B cell (primary cell): ENCODE data around the gene MYO1E. TPM values are rescaled to one million over a fixed set of nuclear protein-coding genes. Genes with fewer than 3 reads are reported as not detected.

Experiments
- ATAC-seq: fragments of 200-7000 bp; cut with Tn5 transposase; one replicate; pipeline ENCODE4 v1.10.0; 2021; ENCODE audit warnings: low read depth, mild to moderate bottlenecking, moderate number of reproducible peaks, moderate library complexity
- CTCF ChIA-PET: fragments of 350-600 bp; sonication (Branson Sonifier 250); formaldehyde crosslinking; loops from one replicate; lab custom pipeline; 2021; ENCODE audit warnings: antibody characterized with exemption, inconsistent platforms; lab: Charles Lee
- POLR2A ChIA-PET: fragments of 350-600 bp; sonication (Branson Sonifier 250); formaldehyde crosslinking; loops from one replicate; lab custom pipeline; 2021; ENCODE audit warnings: antibody characterized with exemption; lab: Charles Lee
- DNase-seq: peaks from one replicate; pipeline ENCODE4 v3.0.0; 2013
- H2AFZ ChIP-seq: 2 replicates; pipeline ENCODE4 v1.6.1; 2012; ENCODE audit warnings: mild to moderate bottlenecking, low read depth, low read length; ENCODE audit not compliant: insufficient read depth, poor library complexity, severe bottlenecking
- H3K27ac ChIP-seq, 2 donors: 1 replicate in 1 of 2; 2 replicates in 1 of 2; pipeline ENCODE4 v1.5.1; 2012 to 2013; ENCODE audit warnings: low read length in 2 of 2, mild to moderate bottlenecking in 2 of 2, moderate library complexity in 1 of 2
- H3K27me3 ChIP-seq, 4 experiments: fragments of 200-600 bp in 1 of 4; sonication (generic) in 1 of 4; replicated peaks in 1 of 4; 1 replicate in 2 of 4; 2 replicates in 2 of 4; pipeline versions ENCODE4 v1.6.1 to v1.7.0; 2013 to 2016; ENCODE audit warnings: low read length in 3 of 4, mild to moderate bottlenecking in 2 of 4, mixed read lengths in 1 of 4, moderate library complexity in 1 of 4; ENCODE audit not compliant: insufficient read depth in 4 of 4, control insufficient read depth in 3 of 4; ENCODE audit errors: control extremely low read depth in 1 of 4
- H3K36me3 ChIP-seq, 2 experiments: replicated peaks in 1 of 2; 1 replicate in 1 of 2; 2 replicates in 1 of 2; pipeline versions ENCODE4 v1.6.1 to v1.7.1; 2013; ENCODE audit warnings: low read length in 1 of 2; ENCODE audit not compliant: insufficient read depth in 2 of 2, control insufficient read depth in 1 of 2; ENCODE audit errors: control extremely low read depth in 1 of 2, extremely low read depth in 1 of 2
- H3K4me1 ChIP-seq, 2 donors: fragments of 200-600 bp in 1 of 2; sonication (generic) in 1 of 2; 1 replicate in 1 of 2; 2 replicates in 1 of 2; pipeline versions ENCODE4 v1.5.1 to v1.6.1; 2013 to 2017; ENCODE audit warnings: low read length in 2 of 2; ENCODE audit not compliant: control insufficient read depth in 2 of 2, insufficient read depth in 2 of 2
- H3K4me2 ChIP-seq: replicated peaks from 2 replicates; pipeline ENCODE3; 2012; ENCODE audit warnings: mild to moderate bottlenecking, low read depth, low read length; ENCODE audit not compliant: poor library complexity, severe bottlenecking
- H3K4me3 ChIP-seq, 5 experiments: fragments of 200-600 bp in 1 of 5; sonication (generic) in 1 of 5; 1 replicate in 3 of 5; 2 replicates in 2 of 5; pipeline versions ENCODE4 v1.5.1 to v1.7.0; 2011 to 2016; ENCODE audit warnings: low read length in 4 of 5, mild to moderate bottlenecking in 4 of 5, low read depth in 2 of 5, control low read depth in 1 of 5, moderate library complexity in 1 of 5; ENCODE audit not compliant: insufficient read depth in 1 of 5; ENCODE audit errors: control extremely low read depth in 1 of 5, extremely low read depth in 1 of 5
- H3K79me2 ChIP-seq: fragments of 200-600 bp; sonication (generic); one replicate; pipeline ENCODE4 v1.6.0; 2016; ENCODE audit warnings: low read length; ENCODE audit not compliant: control insufficient read depth, insufficient read depth
- H3K9ac ChIP-seq: fragments of 200-600 bp; sonication (generic); 2 replicates; pipeline ENCODE4 v1.6.1; 2017; ENCODE audit warnings: mild to moderate bottlenecking, low read length, moderate library complexity
- H3K9me3 ChIP-seq, 3 donors: one replicate each; pipeline versions ENCODE4 v1.6.1 to v1.7.1; 2013; ENCODE audit warnings: low read length in 2 of 3; ENCODE audit not compliant: control insufficient read depth in 2 of 3, insufficient read depth in 1 of 3; ENCODE audit errors: control extremely low read depth in 1 of 3
- H4K20me1 ChIP-seq: 2 replicates; pipeline ENCODE4 v1.6.0; 2012; ENCODE audit warnings: mild to moderate bottlenecking, low read length; ENCODE audit not compliant: insufficient read depth, control insufficient read depth, poor library complexity, severe bottlenecking
- H3K27ac Mint-ChIP-seq: one replicate; pipeline ENCODE4 v1.8.0; 2021; ENCODE audit warnings: mixed read lengths
- H3K27me3 Mint-ChIP-seq: one replicate; pipeline ENCODE4 v1.8.0; 2021; ENCODE audit warnings: mixed read lengths
- H3K4me1 Mint-ChIP-seq: one replicate; pipeline ENCODE4 v1.8.0; 2021; ENCODE audit warnings: mixed read lengths
- H3K4me3 Mint-ChIP-seq: one replicate; pipeline ENCODE4 v1.8.0; 2021; ENCODE audit warnings: mixed read lengths
- H3K9me3 Mint-ChIP-seq: one replicate; pipeline ENCODE4 v1.8.0; 2022; ENCODE audit warnings: mixed read lengths; ENCODE audit not compliant: insufficient read depth
- CTCF ChIP-seq: fragments of 200-600 bp; IDR thresholded peaks from one replicate; pipeline ENCODE4 v1.8.0; 2022; ENCODE audit warnings: antibody characterized with exemption, mild to moderate bottlenecking
- EZH2 ChIP-seq: IDR thresholded peaks from 2 replicates; pipeline ENCODE4 v1.6.1; 2012; ENCODE audit warnings: borderline replicate concordance, low read depth, mild to moderate bottlenecking, moderate library complexity, low read length; ENCODE audit not compliant: insufficient read depth, poor library complexity, severe bottlenecking
- WGBS: methylation state at CpG from one replicate; pipeline ENCODE4 v1.1.5; 2013; ENCODE audit warnings: missing lambda C conversion rate; ENCODE audit not compliant: insufficient coverage; 5-methylcytosine and 5-hydroxymethylcytosine counted together
- intact Hi-C: fragments of 100-400 bp; cut with micrococcal nuclease; formaldehyde crosslinking; loops from one replicate; pipeline ENCODE4 v1.10.0; 2022
- polyA plus RNA-seq: library from polyadenylated mRNA; depleted of rRNA; stranded (reverse); fragments of >200 nt; gene quantifications from 2 replicates; pipeline ENCODE4 v1.2.3, GENCODE V29; 2012
- total RNA-seq, 2 donors: library from RNA; stranded (reverse); fragments of 120-200 nt in 1 of 2; gene quantifications; 1 replicate in 1 of 2; 2 replicates in 1 of 2; pipeline versions ENCODE4 v1.2.3 to v1.2.4, GENCODE V29; 2013 to 2022

The MYO1E gene
- total and polyA plus RNA-seq, 2 donors (not counting 1 experiment from before 2014, with no cell fraction given) = 11.9 to 100.0 TPM

GRCh38 chr15:59203657-59204056 lies 169.0 kb downstream of the MYO1E start:
- intact Hi-C loops = no loop called here
- no peaks in the 10 kb centered on the region for H3K9me3 ChIP-seq
- H3K9me3 Mint-ChIP-seq = no peaks in the 10 kb centered on the region
- peaks cover 0 to 5% of the 10 kb centered on the region in 2 donors for H3K4me1 ChIP-seq
- no peak overlapping the region for H3K4me2 ChIP-seq
- no peaks in the 10 kb centered on the region for H3K79me2 ChIP-seq
- H3K4me3 Mint-ChIP-seq = no peak overlapping the region
- POLR2A ChIA-PET = interaction anchor here (1.1 kb wide), 1 partner anchor 31 kb away, joined by 5 read pairs; no protein-coding TSS in a partner anchor
- no CpG with 5 or more reads among the region's 3 CpGs for WGBS
- H3K4me1 Mint-ChIP-seq = peaks cover 7% of the 10 kb centered on the region
- no peak for ATAC-seq
- peaks cover 0 to 89% of the 10 kb centered on the region in 2 experiments for H3K36me3 ChIP-seq
- no peak overlapping the region for H3K27ac ChIP-seq
- no peaks in the 10 kb centered on the region for H3K27me3 ChIP-seq
- no peak for TF ChIP-seq EZH2
- TF ChIP-seq CTCF = no peak
- no peaks in the 10 kb centered on the region for H4K20me1 ChIP-seq
- no peak overlapping the region for H3K4me3 ChIP-seq
- no peak for DNase-seq
- no peak overlapping the region for H3K9ac ChIP-seq
- CTCF ChIA-PET = interaction anchor here (0.6 to 1.8 kb wide), 3 partner anchors 29 to 975 kb away, joined by 3 to 5 read pairs (median 3); no protein-coding TSS in a partner anchor
- H3K27me3 Mint-ChIP-seq = no peaks in the 10 kb centered on the region
- no peak overlapping the region for H2AFZ ChIP-seq
- H3K27ac Mint-ChIP-seq = no peak overlapping the region

GRCh38 chr15:59203008-59203407 lies 169.7 kb downstream of the MYO1E start:
- H3K4me3 Mint-ChIP-seq = no peak overlapping the region
- no peak overlapping the region for H3K4me2 ChIP-seq
- H2AFZ ChIP-seq = no peak overlapping the region
- peaks cover 0 to 83% of the 10 kb centered on the region in 2 experiments for H3K36me3 ChIP-seq
- H3K4me1 Mint-ChIP-seq = peaks cover 7% of the 10 kb centered on the region
- no peaks in the 10 kb centered on the region for H3K27me3 Mint-ChIP-seq
- peaks cover 1% of the 10 kb centered on the region for H3K79me2 ChIP-seq
- no peak overlapping the region for H3K27ac Mint-ChIP-seq
- no peaks in the 10 kb centered on the region for H4K20me1 ChIP-seq
- H3K4me1 ChIP-seq = peaks cover 0 to 5% of the 10 kb centered on the region in 2 donors
- ATAC-seq (no peak), DNase-seq (no peak)
- H3K9me3 Mint-ChIP-seq = no peaks in the 10 kb centered on the region
- no peaks in the 10 kb centered on the region for H3K27me3 ChIP-seq
- H3K4me3 ChIP-seq = no peak overlapping the region
- no peak overlapping the region for H3K27ac ChIP-seq
- TF ChIP-seq EZH2 = no peak
- TF ChIP-seq CTCF = no peak
- intact Hi-C loops = no loop called here
- WGBS = 100% methylated on average over 1 of the region's 6 CpGs
- H3K9ac ChIP-seq = no peak overlapping the region
- H3K9me3 ChIP-seq = no peaks in the 10 kb centered on the region
- CTCF ChIA-PET = interaction anchor here (0.6 to 0.9 kb wide), 2 partner anchors 219 to 976 kb away, joined by 3 read pairs; no protein-coding TSS in a partner anchor
- POLR2A ChIA-PET = interaction anchor here (1.1 kb wide), 1 partner anchor 32 kb away, joined by 5 read pairs; no protein-coding TSS in a partner anchor
